A549 (cell line): ENCODE results near the gene VSTM4. TPM values are rescaled to one million over a fixed set of nuclear protein-coding genes. Genes with fewer than 3 reads are reported as not detected.
A peak's percentile ranks its signal among the peaks of the same experiment; 100 is the strongest.

Experiments used
- ATAC-seq, 2 experiments: fragments of 200-7000 bp in 1 of 2; fragments of >200 bp in 1 of 2; cut with Nextera tagmentation in 1 of 2; cut with Tn5 transposase in 1 of 2; 3 replicates each; pipeline versions ENCODE4 v1.8.0 to v1.9.1; 2018 to 2020; ENCODE audit warnings: mild to moderate bottlenecking in 1 of 2, moderate library complexity in 1 of 2
- CTCF ChIA-PET: fragments of 300-600 bp; sonication (Branson Sonifier 250); formaldehyde crosslinking; extraction: SDS; loops from one replicate; lab custom pipeline; 2021; ENCODE audit warnings: antibody characterized with exemption, inconsistent platforms; lab: Yijun Ruan, JAX
- POLR2A ChIA-PET: fragments of 350-600 bp; formaldehyde crosslinking; extraction: SDS; loops from one replicate; lab custom pipeline; 2021; ENCODE audit warnings: antibody characterized with exemption, inconsistent platforms; lab: Yijun Ruan, JAX
- DNase-seq, 2 experiments: peaks; one replicate each; pipeline versions ENCODE4 v3.0.0 to v3.0.0-alpha.2; 2011 to 2016; ENCODE audit warnings: low read depth in 1 of 2, low spot score in 1 of 2
- FAIRE-seq: peaks from 2 replicates; lab custom pipeline; 2011; peaks lifted over from hg19 to GRCh38; lab: Jason Lieb, UNC
- H3K27ac ChIP-seq, 2 experiments: fragments of >200 bp; sonication (Bioruptor Twin); formaldehyde crosslinking; 3 replicates each; pipeline ENCODE4 v1.5.1; 2016 to 2017
- H3K4me1 ChIP-seq: fragments of >200 bp; sonication (Bioruptor Twin); formaldehyde crosslinking; 3 replicates; pipeline ENCODE4 v1.6.1; 2016
- H3K4me2 ChIP-seq: fragments of >200 bp; sonication (Bioruptor Twin); formaldehyde crosslinking; 3 replicates; pipeline ENCODE4 v1.6.1; 2016
- H3K4me3 ChIP-seq: fragments of >200 bp; sonication (Bioruptor Twin); formaldehyde crosslinking; 3 replicates; pipeline ENCODE4 v1.5.1; 2016
- H3K9me3 ChIP-seq: fragments of >200 bp; sonication (Bioruptor Twin); formaldehyde crosslinking; 3 replicates; pipeline ENCODE4 v1.6.1; 2016
- CEBPB ChIP-seq, 2 experiments: fragments of >200 bp in 1 of 2; sonication (Bioruptor Twin) in 1 of 2; formaldehyde crosslinking in 1 of 2; IDR thresholded peaks; 2 replicates each; pipeline ENCODE4 v1.6.1; 2012 to 2016
- CHD2 ChIP-seq: fragments of 150-350 bp; IDR thresholded peaks from 2 replicates; pipeline ENCODE4 v1.6.1; 2014; ENCODE audit warnings: low read length; ENCODE audit not compliant: partially characterized antibody
- EP300 ChIP-seq, 2 experiments: fragments of >200 bp; sonication (Bioruptor Twin); formaldehyde crosslinking; IDR thresholded peaks; 2 replicates in 1 of 2; 3 replicates in 1 of 2; pipeline ENCODE4 v1.6.1; 2016 to 2017
- ESRRA ChIP-seq: fragments of 150-350 bp; IDR thresholded peaks from 2 replicates; pipeline ENCODE4 v1.6.1; 2014; ENCODE audit warnings: mild to moderate bottlenecking, low read length, borderline replicate concordance
- FOSB ChIP-seq: fragments of 250-450 bp; sonication (Bioruptor Pico); IDR thresholded peaks from 2 replicates; pipeline ENCODE4 v1.5.0; 2020; ENCODE audit warnings: mild to moderate bottlenecking, moderate library complexity
- FOSL2 ChIP-seq, 2 experiments: fragments of 450-650 bp in 1 of 2; fragments of >200 bp in 1 of 2; sonication (Bioruptor Twin) in 1 of 2; formaldehyde crosslinking; IDR thresholded peaks; 2 replicates each; pipeline versions ENCODE4 v1.5.0 to v1.6.1; 2016 to 2020; ENCODE audit warnings: mild to moderate bottlenecking in 1 of 2, moderate library complexity in 1 of 2
- HDAC2 ChIP-seq: fragments of 200-600 bp; sonication (generic); IDR thresholded peaks from 2 replicates; pipeline ENCODE4 v1.6.1; 2016
- HOXB5 ChIP-seq: fragments of 250-450 bp; sonication (Bioruptor Pico); IDR thresholded peaks from 2 replicates; pipeline ENCODE4 v1.5.0; 2020; ENCODE audit warnings: mild to moderate bottlenecking, moderate library complexity
- JUNB ChIP-seq: fragments of >200 bp; sonication (Bioruptor Twin); formaldehyde crosslinking; IDR thresholded peaks from 2 replicates; pipeline ENCODE4 v1.6.1; 2016
- NFE2L2 ChIP-seq: fragments of 150-350 bp; conservative IDR thresholded peaks from 2 replicates; pipeline ENCODE4 v1.6.1; 2014; ENCODE audit warnings: low read length
- NR3C1 ChIP-seq: fragments of >200 bp; sonication (Bioruptor Twin); formaldehyde crosslinking; IDR thresholded peaks from 3 replicates; pipeline ENCODE4 v1.6.1; 2017
- RAD21 ChIP-seq, 2 experiments: fragments of >200 bp in 1 of 2; sonication (Bioruptor Twin) in 1 of 2; formaldehyde crosslinking in 1 of 2; IDR thresholded peaks in 1 of 2; conservative IDR thresholded peaks in 1 of 2; 2 replicates in 1 of 2; 3 replicates in 1 of 2; pipeline ENCODE4 v1.6.1; 2012 to 2018; ENCODE audit warnings: inconsistent platforms in 1 of 2
- RFX5 ChIP-seq: fragments of 450-650 bp; IDR thresholded peaks from 2 replicates; pipeline ENCODE4 v1.7.1; 2014; ENCODE audit warnings: antibody characterized with exemption, mild to moderate bottlenecking, moderate library complexity
- RNF2 ChIP-seq: fragments of 200-600 bp; sonication (generic); IDR thresholded peaks from 2 replicates; pipeline ENCODE4 v1.6.1; 2016; ENCODE audit warnings: low read depth, mild to moderate bottlenecking, antibody characterized with exemption, moderate library complexity, borderline replicate concordance
- SMC3 ChIP-seq: fragments of >200 bp; sonication (Bioruptor Twin); formaldehyde crosslinking; IDR thresholded peaks from 3 replicates; pipeline ENCODE4 v1.6.1; 2018; ENCODE audit warnings: inconsistent platforms
- SREBF2 ChIP-seq: fragments of 450-650 bp; IDR thresholded peaks from 2 replicates; pipeline ENCODE4 v1.6.1; 2014; ENCODE audit warnings: mild to moderate bottlenecking, moderate library complexity
- ZSCAN20 ChIP-seq: fragments of 250-450 bp; sonication (Bioruptor Pico); IDR thresholded peaks from 2 replicates; pipeline ENCODE4 v1.8.0; 2022; ENCODE audit warnings: mild to moderate bottlenecking, moderate library complexity
- WGBS: methylation state at CpG from one replicate; pipeline ENCODE4 v1.1.6; 2017; ENCODE audit errors: missing lambda C conversion rate; 5-methylcytosine and 5-hydroxymethylcytosine counted together
- polyA plus RNA-seq, 4 experiments: library from polyadenylated mRNA; depleted of rRNA in 3 of 4; stranded (reverse); fragments of >200 nt; fragmentation: RNase III in 1 of 4; extraction: RNeasy Plus Mini Kit Qiagen cat#74134 plus additional on column Dnase treatment in 1 of 4; gene quantifications; 2 replicates in 3 of 4; 3 replicates in 1 of 4; pipeline ENCODE4 v1.2.3, GENCODE V29; 2011 to 2017
- TF ChIP-seq, protein P1 (sequence below): fragments of >200 bp; sonication (Bioruptor Twin); formaldehyde crosslinking; IDR thresholded peaks from 3 replicates; pipeline ENCODE4 v1.6.1; 2016
- TF ChIP-seq, protein P2 (sequence below): fragments of >200 bp; sonication (Bioruptor Twin); formaldehyde crosslinking; IDR thresholded peaks from 2 replicates; pipeline ENCODE4 v1.6.1; 2016
- TF ChIP-seq, protein P3 (sequence below): fragments of 150-350 bp; IDR thresholded peaks from 2 replicates; pipeline ENCODE4 v1.6.1; 2014; ENCODE audit warnings: low read depth, mild to moderate bottlenecking, low read length

Gene VSTM4
- polyA plus RNA-seq, 2 of the 4 experiments (the other 2 are of a cell fraction) = 0.18 to 0.53 TPM

DNA sequence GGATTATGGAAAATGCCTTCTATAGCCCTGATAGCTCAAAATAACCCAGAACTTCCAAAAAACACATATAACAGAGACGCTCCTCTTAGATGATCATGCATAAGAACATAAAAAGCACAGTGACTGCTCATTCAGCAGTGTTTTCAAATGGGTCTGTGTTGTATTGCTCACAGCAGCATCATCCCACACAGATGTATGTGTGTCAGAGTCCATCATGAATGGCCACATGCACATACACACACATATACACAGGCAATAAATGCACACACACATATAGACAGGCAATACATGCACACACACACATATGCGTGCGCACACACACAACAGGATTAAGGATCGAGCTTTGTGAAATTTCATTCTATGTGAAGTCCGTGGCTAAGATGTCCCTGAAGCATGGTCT, 46.7 kb upstream of the VSTM4 start (continued):
- TF ChIP-seq, protein P1, sequence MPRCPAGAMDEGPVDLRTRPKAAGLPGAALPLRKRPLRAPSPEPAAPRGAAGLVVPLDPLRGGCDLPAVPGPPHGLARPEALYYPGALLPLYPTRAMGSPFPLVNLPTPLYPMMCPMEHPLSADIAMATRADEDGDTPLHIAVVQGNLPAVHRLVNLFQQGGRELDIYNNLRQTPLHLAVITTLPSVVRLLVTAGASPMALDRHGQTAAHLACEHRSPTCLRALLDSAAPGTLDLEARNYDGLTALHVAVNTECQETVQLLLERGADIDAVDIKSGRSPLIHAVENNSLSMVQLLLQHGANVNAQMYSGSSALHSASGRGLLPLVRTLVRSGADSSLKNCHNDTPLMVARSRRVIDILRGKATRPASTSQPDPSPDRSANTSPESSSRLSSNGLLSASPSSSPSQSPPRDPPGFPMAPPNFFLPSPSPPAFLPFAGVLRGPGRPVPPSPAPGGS = no peak

DNA sequence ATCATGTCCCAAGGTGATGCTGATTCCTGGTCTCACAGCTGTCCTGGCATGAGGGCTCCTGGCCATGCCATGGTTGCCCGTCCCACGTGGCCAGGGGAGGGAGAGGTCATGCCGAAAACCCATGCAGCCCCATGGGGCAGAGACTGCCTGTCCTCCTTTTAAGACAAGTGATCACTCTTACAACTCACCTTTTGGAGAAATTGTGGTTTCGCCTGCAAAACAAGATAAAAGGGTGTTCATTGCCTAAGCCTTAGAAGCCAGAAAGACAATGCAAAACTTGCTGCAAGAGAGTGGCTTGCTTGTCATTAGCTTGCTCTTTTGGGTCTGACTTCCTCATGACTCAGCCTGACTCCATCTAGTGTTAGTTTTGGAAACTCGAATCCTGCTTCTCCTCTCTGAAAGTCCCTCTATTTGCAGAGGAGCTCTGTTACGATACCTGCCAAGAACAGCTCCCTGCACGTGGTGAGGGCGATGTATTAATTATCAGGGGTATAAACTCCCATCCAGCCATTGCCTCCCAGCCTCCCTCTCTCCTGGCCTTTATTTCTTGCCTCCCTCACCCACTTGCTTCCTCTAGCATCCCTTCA, 46.2 kb upstream of the VSTM4 start:
- ATAC-seq (peak; percentile 78 to 79; a peak in 5 of 6 replicates), FAIRE-seq (no peak), DNase-seq (peak in 1 of 2 experiments; percentile 44)
- TF ChIP-seq RAD21 (conservative IDR thresholded peaks at IDR 0.05 in 1 of 2, IDR thresholded peaks at IDR 0.05 in 1 of 2) (peak; percentile 24 to 29; a peak in 3 of 5 replicates), SREBF2 (no peak), SMC3 (peak; percentile 37; the same call in 2 of the 3 replicates)
- no peak overlapping the region for H3K4me3 ChIP-seq
- CTCF ChIA-PET = interaction anchor here (0.7 to 4.9 kb wide), 12 partner anchors 9 to 798 kb away, joined by 3 to 40 read pairs (median 3); no protein-coding TSS in a partner anchor
- 13% methylated on average over 8 of the region's 8 CpGs for WGBS
- no peaks in the 10 kb centered on the region for H3K9me3 ChIP-seq
- no peak overlapping the region for H3K27ac ChIP-seq
- H3K4me1 ChIP-seq = no peaks in the 10 kb centered on the region
- no peak overlapping the region for H3K4me2 ChIP-seq
- POLR2A ChIA-PET = interaction anchor here (1.1 kb wide), 1 partner anchor 22 kb away, joined by 3 read pairs; no protein-coding TSS in a partner anchor

DNA sequence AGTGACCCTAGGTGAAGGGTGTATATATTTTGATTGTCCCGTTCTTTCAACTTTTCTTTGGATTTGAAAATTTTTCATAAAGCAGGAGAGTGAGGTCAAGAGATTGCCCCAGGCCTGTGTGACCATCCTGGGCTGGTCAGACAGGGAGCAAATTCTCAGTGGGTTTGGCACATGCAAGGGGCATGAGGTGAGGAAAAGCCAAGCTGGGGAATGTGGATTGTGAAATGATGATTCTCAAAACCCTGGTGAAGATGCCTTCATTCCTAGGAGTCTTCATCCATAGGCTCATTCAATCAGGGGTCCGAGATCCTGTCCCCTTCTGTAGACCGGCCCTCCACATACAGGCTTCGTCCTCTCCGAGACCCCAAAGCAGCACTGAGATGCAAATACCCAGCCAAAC, 45.5 kb upstream of the VSTM4 start:
- TF ChIP-seq EP300 (IDR thresholded peaks at IDR 0.05) = no peak
- TF ChIP-seq, protein P2, sequence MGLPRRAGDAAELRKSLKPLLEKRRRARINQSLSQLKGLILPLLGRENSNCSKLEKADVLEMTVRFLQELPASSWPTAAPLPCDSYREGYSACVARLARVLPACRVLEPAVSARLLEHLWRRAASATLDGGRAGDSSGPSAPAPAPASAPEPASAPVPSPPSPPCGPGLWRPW = no peak
- TF ChIP-seq SREBF2 = no peak
- TF ChIP-seq RNF2 = no peak
- TF ChIP-seq CEBPB (IDR thresholded peaks at IDR 0.05) = no peak
- no peak for TF ChIP-seq HDAC2
- TF ChIP-seq HOXB5 (CRISPR knock-in tag) = no peak
- no peak for TF ChIP-seq CHD2
- TF ChIP-seq NFE2L2 = no peak
- no peak for TF ChIP-seq FOSB (CRISPR knock-in tag)
- TF ChIP-seq RAD21 (conservative IDR thresholded peaks at IDR 0.05 in 1 of 2, IDR thresholded peaks at IDR 0.05 in 1 of 2) = no peak
- no peak for TF ChIP-seq RFX5
- no peak for TF ChIP-seq NR3C1
- TF ChIP-seq ZSCAN20 (CRISPR knock-in tag) = no peak
- no peak for TF ChIP-seq JUNB
- TF ChIP-seq, protein P3, sequence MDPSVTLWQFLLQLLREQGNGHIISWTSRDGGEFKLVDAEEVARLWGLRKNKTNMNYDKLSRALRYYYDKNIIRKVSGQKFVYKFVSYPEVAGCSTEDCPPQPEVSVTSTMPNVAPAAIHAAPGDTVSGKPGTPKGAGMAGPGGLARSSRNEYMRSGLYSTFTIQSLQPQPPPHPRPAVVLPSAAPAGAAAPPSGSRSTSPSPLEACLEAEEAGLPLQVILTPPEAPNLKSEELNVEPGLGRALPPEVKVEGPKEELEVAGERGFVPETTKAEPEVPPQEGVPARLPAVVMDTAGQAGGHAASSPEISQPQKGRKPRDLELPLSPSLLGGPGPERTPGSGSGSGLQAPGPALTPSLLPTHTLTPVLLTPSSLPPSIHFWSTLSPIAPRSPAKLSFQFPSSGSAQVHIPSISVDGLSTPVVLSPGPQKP = no peak
- no peak for TF ChIP-seq ESRRA
- TF ChIP-seq FOSL2 (IDR thresholded peaks at IDR 0.05) = no peak
- no peak for TF ChIP-seq FOSL2 (CRISPR knock-in tag; IDR thresholded peaks at IDR 0.05)
- FAIRE-seq = no peak
- ChIA-PET CTCF (interaction anchor here (0.9 to 4.9 kb wide), 5 partner anchors 8 to 504 kb away, joined by 3 to 40 read pairs (median 6); no protein-coding TSS in a partner anchor), POLR2A (no interaction called here)
- Histone ChIP-seq H3K4me1 (no peaks in the 10 kb centered on the region), H3K27ac (no peak overlapping the region), H3K4me2 (no peak overlapping the region), H3K4me3 (no peak overlapping the region), H3K9me3 (no peaks in the 10 kb centered on the region)
- WGBS = 58% methylated on average over 5 of the region's 5 CpGs
- DNase-seq = no peak
- no peak for ATAC-seq
